HG03135 (cell line): ENCODE measurements around the gene NDEL1.

ENCODE experiments used
- ATAC-seq: cut with Tn5 transposase; IDR thresholded peaks from one replicate; pipeline ENCODE4 v1.9.1; 2021; ENCODE audit warnings: mild to moderate bottlenecking, moderate library complexity; ENCODE audit not compliant: unreplicated experiment

The NDEL1 gene

DNA sequence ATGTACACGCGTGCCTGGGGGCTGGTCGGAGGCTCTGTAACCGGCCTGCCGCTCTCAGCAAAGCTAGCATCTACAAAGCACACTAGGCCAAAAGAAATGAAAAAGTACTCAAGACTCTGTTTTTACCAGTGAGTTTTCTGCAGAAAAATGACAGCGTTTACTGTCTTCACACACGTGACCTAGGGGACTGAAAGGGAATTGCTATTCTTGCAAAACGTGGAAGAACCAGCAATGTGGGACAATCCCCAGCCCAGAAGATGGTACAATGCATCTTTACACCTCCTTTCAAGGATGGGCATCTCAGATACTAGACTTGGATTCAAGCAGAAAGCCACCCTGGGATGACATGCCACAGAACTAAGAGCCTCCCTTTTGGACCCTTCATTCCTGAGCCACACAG lies 41.5 kb downstream of the NDEL1 start:
- no peak for ATAC-seq

DNA sequence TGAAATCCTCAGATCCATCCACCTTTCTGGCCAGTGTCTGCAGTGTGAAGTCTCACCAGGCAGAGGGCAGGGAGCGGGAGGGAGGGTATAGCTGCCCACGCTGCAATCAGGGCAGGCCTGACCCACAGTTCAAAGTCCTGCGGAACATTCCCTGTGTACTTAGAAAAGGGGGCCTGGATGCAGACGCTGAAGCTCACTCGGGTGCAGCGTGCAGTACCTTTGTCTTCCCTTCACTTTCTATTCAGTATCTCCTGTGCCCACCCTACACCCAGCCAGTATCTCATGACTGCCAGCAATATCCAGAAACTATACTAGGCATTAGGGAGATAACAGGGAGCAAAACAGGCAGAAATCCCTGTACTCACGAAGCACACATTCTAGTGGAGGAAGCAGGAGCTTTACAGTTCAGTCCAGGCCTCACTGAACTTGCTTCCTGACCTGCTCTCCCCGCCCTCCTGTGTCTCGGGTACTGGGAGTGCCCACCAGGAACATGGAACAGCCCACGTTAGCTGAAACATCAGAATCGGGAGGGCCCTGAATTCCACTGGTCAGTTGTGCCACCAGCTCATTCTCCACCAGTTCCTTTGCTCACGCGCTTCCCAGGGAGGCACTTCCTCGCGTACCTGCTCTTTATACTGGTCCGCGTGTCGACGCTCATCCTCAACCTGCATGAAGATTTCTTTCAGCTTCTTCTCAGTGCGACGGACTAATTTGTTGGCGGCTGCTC lies 42.2 kb downstream of the NDEL1 start:
- ATAC-seq, result no peak

DNA sequence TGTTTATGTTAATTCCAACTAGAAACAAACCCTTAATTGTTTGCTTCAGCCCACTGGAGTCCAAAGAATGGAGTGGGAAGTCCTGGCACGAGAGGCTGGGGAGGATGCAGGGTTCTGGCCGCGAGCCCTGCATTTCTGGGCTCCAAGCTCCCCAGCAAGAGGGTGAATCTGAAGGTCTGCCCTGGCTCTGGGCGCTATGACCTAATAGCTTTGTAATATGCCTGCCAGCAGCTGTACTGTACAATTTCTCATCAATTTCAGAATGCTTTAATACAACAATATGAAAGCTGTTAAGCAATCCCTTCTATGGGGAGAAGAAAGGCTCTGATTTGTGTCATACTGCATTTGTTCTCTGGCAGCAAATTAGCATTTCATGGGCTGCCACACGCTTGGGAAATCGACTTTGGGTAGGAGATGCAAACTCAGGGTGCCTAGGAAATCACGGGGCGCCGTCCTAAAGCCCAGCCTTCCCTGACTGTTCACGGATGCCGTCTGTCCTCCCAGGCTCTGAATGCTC lies 43.8 kb downstream of the NDEL1 start:
- ATAC-seq, result no peak

DNA sequence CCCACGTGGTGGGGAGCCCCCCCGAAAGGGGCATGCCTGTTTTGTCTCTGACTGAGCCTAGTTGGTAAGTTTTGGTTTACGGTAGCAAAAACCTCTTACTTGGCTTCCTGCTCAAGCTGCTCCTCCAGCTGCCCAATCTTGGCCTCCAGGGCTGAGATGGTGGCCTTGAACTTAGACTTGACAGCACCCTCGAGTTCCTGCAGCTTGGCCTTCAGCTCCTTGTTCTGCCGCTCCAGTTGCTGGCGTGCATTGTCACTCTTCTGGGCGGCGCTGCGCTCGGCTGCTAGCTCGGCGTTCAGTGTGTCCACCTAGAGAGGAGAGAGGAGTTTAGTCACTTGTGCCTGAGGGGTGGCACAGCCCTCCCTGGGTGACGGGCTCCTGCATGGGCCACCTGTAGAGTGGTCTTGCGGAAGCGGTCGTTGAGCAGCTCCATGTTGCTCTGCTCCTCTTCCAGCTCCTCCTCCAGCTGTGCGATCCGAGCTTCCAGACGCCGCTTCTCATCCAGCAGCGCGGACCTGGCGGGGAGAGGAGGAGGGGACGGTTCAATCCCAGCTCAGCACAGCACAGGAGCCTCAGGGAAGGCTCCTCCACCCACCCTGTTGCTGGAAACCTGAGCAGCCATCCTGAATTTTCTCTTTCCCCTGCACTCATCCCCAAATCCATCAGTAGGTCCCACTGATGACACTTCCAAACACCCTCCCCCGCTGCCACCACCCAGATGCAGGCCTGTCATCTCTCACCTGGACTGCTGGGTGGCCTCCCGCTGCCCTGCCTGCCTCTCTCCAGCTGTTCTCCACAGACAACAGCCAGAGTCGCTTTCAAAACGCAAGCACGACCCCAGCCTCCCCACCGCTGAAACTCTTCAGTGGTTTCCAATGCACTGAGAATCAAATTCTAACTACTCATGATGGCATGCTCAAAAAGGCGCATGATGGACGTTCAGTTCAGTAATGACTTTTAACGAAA lies 44.6 kb downstream of the NDEL1 start:
- no peak for ATAC-seq

DNA sequence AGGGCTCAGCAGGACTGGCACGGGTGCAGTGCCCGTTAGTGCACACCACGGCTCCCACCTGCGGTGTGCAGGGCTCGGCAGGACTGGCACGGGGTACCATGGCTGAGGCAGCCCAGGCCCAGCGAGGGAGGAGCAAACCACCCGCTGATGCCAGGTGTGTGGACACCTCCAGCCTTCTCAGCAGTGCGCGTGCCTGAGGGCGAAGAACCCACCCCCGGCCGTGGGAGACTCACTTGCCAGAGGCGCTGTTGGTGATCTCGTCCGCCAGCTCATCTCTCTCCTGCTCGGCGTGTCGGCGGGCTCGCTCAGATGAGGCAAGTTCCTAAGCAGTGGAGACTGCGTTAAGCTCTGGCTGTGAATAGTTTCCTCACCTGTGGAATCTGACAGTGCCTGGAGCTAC lies 45.4 kb downstream of the NDEL1 start:
- no peak for ATAC-seq

DNA sequence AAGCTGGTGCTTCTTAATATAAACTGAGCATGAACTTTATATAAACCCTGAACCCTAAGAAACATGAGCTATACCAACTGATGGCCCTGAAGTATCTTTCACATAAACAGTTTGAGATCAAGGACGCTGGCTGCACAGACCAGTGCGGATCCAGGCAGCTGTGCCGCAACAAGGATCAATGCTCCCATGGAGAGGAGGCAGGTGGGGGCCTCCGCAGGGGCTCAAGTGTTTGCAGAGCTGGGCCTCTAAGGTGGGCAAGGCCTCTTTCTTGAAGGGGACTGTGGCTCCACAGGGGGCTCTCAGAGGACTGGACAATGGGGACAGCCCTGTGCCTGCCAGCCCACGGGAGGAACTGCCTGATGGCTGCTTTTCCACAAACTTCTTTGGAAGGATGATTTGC lies 46.0 kb downstream of the NDEL1 start:
- no peak for ATAC-seq

DNA sequence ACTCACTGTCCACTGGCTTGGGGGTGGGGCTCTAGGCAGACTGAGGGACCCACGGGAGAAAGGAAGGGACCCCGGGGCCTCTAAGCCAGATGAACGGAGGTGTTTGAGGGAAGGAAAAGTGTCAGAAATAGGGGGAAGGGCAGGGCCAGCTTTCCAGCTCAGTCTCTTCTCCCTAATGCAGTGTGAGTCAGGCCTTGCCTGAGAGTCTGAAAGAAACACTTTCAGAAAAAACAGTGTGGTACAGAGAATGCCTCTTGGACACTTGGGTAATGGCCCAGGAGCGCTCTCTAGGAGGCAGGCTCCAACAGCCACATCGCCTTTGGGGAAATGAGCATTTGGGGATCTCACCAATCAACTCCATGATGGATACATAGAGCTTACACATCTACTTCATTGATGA lies 46.9 kb downstream of the NDEL1 start:
- ATAC-seq, result no peak

DNA sequence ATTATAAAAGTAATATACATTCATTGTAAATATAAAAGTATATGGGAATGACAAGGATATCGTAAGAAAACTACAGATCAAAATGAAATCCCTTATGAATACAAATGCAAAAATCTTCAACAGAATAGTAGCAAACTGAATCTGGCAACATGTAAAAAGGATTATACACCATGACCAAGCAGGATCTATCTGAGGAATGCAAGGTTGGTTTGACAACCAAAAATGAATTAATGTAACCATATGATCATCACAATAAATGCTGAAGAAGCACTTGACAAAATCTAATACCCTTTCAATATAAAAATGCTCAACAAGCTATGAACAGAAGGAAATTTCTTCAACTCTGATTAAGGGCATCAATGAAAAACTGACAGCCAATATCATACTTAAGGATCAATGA lies 48.8 kb downstream of the NDEL1 start:
- ATAC-seq, result no peak

DNA sequence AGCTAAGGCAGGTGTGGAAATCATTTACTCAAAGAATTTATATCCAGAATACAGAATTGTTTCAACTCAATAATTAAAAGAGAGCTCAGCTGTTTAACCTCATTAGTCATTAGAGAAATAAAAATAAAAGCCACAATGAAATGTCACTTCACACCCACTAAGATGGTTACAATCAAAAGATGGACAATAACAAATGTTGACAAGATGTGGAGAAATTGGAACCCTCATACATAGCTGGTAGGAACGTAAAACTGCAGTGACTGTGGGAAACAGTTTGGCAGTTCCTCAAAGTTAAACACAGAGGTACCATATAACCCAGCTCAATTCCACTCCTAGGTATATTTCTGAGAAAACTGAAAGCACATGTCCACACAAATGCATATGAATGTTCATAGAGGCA lies 49.8 kb downstream of the NDEL1 start:
- no peak for ATAC-seq

DNA sequence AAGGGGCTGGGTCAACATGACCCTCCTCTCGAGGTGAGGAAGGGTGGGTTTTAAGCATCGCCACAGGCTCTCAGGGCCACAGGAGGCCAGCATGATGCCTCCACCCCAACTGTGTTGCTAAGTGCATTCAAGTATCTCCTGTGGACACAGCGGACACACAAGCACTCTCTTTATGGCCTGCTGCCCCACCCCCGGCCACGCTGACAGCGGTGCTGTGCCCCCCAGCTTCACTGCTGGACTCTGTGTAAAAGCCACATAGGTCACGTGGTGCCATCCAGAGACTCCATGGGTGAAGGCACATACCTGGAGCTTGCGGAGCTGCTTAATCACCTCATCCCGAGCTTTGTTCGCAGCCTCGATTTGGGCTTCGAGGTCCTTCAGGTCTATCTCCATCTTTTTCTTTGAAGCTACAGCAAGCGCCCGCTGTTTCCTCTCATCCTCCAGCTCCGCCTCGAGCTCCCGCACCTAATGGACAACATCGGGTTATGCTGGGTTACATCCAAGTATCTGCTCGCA lies 51.5 kb downstream of the NDEL1 start:
- no peak for ATAC-seq

DNA sequence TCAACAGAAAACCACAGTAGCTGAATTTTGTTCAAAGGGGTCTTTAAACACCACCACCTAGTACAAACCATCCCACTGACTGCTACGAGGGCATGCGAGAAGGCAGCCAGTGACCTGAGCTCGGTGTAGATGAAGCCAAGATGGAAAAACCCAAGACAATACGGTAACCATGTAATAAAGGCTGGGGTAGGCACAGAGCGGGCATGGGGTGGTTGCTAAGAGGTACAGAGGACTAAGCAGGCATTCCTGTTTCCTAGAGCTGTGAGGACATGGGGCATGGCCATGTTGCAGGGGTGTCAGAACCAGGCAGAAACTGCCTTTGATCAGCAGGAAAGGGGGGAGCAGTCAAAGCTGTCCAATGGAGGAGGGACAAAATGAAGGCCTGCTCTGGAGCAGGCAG lies 52.1 kb downstream of the NDEL1 start:
- ATAC-seq, result no peak

DNA sequence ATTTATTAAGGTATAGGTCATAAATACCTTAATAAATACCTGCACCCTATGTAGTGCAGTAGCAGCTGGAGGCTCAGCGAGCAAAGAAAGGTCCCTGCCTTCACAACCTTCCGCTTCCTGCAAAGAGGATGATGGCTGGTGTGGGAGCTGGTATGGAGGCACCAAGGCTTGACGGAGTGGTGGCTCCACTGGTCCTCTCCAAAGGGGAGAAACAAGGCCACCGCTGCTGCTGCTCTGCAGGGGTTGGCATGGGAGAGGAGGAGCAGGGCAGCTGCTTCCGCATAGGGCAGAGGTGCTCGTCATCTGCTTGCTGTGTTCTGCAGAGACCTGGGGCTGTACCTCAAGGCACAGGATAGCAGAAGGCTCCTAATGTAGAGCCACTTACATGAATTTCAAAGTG lies 52.8 kb downstream of the NDEL1 start:
- no peak for ATAC-seq

DNA sequence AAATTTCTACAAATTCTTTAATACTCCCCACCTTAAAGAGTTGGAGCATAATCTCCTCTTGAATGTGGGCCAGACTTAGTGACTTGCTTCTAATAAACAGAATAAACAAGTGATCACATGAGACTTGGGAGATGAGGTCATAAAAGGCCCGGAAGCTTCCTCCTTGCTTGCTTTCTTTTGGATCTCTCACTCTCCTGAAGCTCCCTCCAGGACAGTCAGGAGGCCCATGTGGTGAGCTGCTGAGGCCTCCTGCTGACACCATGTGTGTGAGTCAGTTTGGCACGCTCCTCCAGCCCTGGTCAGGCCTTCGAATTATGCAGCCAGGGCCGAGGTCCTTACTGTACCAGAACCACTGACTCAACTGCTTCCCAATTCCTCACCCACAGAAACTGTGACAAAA lies 53.2 kb downstream of the NDEL1 start:
- no peak for ATAC-seq

DNA sequence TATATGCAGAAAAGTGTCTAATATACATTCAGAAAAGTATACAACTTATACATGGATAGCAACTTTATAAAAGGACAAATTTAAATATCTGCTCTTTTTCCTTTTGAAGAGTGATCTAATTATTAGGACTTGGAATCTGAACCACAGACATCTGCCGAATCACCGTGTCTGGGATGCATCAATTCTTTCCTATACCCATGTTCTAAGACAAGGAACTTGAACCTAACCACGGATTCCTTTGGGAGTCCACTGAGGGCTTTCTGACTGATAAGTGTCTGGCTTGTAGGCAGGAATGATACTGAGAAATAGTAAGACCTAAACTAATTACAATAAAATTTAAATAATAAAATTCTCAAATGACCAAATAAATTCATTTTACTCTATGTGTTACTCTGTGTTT lies 54.2 kb downstream of the NDEL1 start:
- no peak for ATAC-seq

DNA sequence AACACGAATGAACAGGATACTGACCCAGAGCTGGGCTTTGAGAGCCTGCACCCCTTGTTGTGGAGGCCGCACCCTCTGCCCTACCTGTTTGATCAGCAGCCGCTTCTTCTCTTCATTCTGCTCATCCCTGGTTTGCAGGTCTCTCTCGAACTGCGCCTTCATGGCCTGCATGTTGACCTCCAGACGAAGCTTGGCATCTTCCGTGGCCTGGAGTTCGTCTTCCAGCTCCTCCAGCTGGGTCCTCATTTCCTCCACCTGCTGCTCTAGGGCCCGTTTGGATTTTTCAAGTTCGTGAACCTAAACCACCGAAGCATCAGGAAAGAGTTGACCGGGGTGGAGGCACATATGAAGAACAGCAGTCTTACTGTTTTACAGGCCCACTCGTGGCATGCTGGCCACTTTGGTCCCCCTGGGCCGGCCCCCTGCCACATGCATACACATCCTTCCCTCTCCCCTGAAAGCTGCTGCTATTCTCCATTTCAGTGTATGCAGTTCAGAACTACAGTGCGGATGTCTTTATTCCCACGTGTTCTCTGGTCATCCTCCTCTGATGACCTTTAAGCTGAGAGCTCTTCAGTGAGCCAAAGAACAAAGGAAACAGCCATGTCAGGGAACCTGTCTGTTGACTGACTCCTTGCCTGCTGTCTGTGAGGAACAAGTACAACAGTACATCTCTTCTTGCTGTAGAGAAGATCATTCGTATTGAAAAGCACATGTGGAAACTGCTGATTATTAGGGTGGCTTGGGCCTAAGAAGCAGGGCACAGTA lies 54.8 kb downstream of the NDEL1 start:
- no peak for ATAC-seq

DNA sequence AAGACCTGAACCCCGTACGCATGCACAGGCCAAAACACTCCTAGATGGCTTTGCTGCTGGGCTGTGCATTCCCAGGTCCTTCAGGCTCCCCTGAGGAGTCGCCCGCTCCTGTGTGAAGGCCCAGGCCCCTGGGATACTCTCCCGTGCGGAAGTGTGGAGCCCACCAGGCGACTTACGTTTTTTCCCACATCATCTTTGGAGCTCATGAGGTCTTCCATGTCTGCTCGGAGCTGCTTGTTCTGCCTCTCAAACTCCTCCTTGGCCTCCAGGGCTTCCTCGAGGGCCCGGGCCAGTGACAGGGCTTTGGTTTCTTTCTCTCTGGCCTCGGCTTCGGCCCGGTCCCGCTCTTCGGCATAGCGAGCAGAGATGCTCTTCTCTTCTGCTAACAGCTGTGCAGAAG lies 56.4 kb downstream of the NDEL1 start:
- no peak for ATAC-seq

DNA sequence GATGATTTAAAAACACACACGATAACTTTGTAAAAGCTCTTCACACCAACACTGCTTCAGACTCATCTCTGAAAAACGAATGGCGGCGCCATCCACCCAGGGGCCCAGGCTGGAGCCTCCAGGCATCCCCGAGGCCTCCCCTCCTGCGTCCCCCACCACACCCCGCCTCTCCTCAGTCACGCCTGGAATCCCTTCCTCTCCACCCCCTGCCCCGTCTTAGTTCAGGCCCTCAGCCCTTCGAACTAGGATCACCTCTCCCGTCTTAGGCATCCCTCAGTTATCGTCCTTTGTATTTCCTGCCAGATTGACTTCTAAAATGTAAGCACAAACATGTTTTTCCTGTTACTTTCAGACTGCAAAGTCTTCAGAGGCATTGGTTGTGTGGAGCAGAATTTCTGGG lies 58.3 kb downstream of the NDEL1 start:
- no peak for ATAC-seq

DNA sequence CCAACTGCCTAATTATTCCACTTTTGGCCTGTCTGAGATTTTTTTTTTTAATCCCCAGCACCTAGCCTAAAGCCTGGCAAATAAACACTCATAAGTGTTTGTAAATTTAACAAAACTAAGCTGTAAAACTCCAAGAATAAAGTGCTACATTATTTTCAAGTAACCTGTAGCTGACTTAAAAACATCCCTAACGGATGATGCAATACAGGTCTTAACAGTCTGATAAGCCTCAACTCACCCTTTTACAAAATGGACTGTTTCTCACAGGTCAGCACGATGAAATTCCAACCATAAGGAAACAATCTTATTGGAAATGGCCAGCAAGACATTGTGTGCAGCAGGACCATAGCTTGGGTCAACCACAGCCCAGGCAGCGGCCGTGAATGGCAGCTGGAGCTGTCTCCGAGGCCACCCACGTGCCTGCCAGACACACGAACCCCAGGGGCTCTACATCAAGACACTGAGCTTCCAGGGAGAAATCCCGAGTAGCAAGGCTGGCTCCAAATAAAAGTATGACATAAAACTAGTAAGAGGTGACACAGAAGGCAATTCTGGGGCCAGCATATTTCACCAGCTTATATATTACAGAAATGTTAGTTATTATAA lies 58.9 kb downstream of the NDEL1 start:
- ATAC-seq, result no peak

DNA sequence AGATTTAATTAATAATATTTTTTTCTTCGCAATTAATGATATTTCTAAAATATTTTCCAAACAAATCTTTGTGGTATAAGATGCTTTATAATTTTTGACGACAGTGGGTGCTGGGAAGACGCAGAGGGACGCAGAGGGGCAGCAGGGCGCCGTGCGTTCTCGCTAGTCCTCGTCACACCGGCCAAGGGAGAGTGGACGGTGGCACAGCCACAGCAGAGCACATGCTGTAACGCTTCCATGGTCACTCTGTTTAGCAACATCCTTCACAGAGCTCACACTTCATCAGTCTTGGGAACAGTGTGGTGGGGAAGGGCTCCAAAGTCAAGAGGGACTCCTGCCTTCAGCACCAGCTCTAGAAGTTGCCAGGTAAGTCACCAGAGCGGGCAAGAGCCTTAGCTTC lies 60.4 kb downstream of the NDEL1 start:
- no peak for ATAC-seq

DNA sequence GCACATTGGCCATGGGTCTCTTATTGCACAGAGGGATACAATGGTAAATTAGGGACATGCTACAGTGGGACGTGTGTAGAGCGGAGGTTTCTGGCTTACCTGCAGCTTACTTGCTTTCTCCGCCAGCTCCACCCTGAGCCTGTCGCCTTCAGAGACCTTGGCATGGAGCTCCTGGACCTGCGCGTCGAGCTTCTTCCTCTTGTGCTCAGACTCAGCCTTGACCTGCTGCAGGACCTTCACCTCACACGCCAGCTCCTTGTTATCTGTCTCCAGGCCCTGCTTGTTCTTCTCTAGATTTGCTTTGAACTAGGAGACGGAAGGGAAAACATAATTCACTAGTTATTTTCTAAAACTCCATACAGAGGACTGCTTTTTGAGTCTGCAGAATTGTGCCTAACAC lies 63.5 kb downstream of the NDEL1 start:
- ATAC-seq, result no peak

DNA sequence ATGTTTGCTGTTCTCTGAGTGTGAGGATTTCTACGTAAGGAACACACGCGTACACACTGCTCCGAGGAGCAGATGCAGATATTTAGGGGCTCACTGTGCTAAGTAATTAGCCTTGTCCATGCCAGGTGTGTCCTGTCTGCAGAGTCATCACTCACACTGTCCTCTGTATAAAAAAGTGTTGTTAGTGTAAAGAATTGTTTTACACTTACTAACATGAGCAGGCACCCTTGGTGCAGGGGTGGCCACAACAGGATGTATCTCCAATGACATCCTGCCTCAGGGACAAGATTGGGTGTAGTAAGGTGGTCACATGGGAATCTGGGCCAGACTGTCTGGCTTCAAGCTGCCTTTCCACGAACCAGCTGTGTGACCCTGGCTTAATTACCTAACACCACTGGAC lies 63.9 kb downstream of the NDEL1 start:
- ATAC-seq, result no peak
